HG02870 (cell line): ENCODE measurements around the gene NKD1.

ENCODE experiments used
- ATAC-seq: cut with Tn5 transposase; IDR thresholded peaks from one replicate; pipeline ENCODE4 v1.9.1; 2021; ENCODE audit warnings: mild to moderate bottlenecking, moderate library complexity; ENCODE audit not compliant: unreplicated experiment

The NKD1 gene

GRCh38 chr16:50597563-50598255, 49.5 kb downstream of the NKD1 start:
- no peak for ATAC-seq

DNA sequence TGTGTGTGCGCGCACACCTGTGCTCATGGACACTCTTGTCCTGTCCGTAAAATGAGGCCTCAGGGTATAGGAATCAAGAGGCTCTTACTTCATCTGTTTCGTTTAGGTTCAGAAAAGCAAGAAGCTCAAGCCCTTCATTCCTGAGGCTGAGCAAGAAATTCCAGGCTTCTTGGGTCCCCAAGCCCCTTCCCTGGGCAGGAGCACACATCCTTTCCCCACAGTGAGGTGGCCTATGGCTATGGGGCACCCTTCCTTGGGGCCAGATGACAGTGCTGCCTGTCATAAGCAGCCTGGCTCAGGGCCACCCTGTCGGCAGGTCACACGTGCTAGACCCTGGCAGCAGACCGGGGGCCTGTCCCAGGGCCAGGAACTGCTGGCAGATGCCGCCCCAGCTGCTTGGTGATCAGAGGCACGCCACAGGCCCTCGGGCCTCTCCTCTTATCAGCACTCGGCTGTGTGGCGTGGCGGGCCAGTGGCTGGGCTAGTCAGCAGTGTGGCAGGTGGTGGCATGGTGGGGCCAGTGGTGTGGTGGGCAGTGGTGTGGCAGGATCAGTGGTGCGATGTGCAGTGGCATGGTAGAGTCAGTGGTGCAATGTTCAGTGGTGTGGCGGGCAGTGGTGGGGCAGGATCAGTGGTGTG, 50.2 kb downstream of the NKD1 start:
- ATAC-seq = no peak

- ATAC-seq = no peak
Observed at GRCh38 chr16:50598936-50599361, 50.8 kb downstream of the NKD1 start.

DNA sequence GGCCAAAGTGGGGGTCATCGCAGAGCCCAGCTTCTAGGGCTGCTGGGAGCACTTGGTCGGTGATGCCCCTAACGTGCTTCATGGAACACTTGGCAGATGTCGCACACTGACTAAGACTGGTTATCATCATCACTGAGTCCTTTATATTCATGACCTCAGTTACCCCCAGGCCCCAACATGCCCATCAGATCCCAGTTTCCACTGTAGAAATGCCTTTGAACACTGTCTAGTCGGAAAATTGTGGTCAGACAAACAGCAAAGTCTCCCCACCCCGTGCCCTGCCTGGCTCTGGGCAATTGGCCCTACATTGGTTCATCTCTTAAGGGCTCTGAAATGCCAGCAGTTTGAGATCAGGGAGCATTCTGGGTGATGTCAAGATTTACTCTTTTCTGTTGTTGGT, 51.3 kb downstream of the NKD1 start:
- ATAC-seq = no peak

DNA sequence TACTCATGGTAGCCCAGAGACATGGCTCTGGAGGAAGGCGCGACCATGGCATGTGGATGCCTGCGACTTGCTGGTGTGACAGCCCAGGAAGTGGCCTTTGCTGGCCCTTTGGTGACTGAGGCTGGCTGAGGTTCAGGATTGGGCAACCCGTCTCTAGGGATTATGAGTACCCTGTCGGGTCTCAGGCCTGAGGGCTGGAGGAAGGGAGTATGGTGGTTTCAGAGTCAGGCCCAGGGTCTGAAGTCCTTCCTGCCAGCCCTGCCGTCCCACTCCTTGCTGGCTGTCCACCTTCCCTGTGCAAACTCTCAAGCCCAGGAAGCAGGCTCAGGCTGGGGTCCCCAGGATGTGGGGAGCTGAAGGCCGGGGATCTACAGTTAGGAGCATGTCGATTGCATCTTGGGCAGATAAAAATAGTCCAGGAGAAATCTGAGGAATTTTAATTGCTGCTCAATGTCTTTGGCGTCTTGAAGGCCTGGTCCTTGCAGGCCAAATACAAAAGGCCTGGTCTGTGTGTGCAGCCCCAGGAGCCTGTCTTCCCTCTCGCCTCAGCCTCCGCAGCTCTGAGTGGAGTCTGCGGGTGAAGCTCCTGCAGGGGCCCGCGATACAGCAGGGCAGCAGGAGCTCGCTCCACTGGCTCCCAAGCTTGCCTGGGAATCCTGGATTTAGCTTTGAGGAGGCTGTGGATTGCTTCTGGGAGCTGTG, 52.5 kb downstream of the NKD1 start:
- no peak for ATAC-seq

DNA sequence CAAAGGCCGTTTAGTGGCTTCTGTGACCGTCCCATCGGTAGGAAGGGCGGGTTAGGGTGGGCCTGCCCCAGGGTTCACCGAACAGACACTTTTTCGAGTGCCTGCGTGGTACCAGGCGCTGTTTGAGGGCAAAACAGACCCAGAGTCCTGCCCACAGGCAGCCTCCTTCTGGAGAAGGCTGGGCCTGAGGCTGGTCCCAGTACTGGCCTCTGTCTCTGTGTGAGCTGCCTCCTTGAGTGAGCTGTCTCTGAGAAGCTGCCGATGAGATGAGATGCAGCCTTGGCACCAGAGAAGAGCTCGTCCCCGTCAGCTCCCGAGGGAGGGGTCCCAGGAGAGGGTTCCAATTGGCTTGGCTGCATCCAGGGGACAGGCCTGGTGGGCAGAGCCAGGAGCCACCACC, 53.1 kb downstream of the NKD1 start:
- no peak for ATAC-seq

DNA sequence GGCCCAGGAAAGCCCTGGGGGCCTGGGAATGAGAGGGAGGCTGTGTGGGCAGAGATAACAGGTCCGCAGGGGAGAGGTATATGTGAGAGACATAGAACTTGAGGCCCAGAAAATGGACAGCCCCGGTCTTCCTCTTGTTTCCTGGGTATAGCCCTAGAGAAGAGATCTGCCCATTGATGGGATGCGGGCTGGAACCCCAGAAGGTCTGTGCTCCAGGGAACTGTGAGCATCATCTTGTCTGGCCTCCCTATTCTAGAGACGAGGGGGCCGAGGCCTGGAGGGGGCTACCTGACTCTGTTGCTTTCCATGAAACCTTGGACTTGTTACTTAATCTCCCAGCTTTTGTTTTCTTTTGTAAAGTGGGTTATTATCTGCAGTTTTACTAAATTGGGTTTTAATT, 53.9 kb downstream of the NKD1 start:
- ATAC-seq = no peak

GRCh38 chr16:50602531-50603205, 54.5 kb downstream of the NKD1 start:
- no peak for ATAC-seq

GRCh38 chr16:50603206-50604064, 55.2 kb downstream of the NKD1 start:
- ATAC-seq = no peak

DNA sequence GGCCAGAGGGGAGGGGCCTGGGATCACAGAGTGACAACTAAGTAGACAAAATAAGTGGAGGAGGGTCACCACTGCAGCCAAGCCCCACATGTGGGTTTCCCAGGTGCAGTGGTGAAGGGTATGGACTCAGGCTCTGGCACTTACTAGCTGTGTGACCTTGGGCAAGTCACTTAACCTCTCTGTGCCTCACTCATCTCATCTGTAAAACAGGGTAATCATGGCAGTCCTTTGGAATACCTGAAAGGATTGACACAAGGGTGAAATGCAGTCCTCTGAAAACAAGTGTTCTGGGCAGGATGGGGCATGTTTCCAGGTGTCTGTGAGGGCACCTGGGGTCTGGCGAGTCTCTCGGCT, 55.8 kb downstream of the NKD1 start:
- ATAC-seq = no peak

- ATAC-seq = no peak
Observed at GRCh38 chr16:50604610-50605009, 56.4 kb downstream of the NKD1 start.

- no peak for ATAC-seq
Observed at GRCh38 chr16:50605733-50606430, 57.7 kb downstream of the NKD1 start.

- ATAC-seq = no peak
Observed at GRCh38 chr16:50606431-50607050, 58.3 kb downstream of the NKD1 start.

GRCh38 chr16:50607051-50607431, 58.8 kb downstream of the NKD1 start:
- no peak for ATAC-seq

GRCh38 chr16:50607447-50607846, 59.3 kb downstream of the NKD1 start:
- no peak for ATAC-seq

GRCh38 chr16:50607970-50608557, 59.9 kb downstream of the NKD1 start:
- ATAC-seq = no peak

GRCh38 chr16:50609049-50609448, 60.9 kb downstream of the NKD1 start:
- ATAC-seq = no peak

GRCh38 chr16:50609471-50609870, 61.3 kb downstream of the NKD1 start:
- ATAC-seq = no peak
